ENCODE data around the gene IRF9.

Gene IRF9

GRCh38 chr14:24149302-24149969, 11.6 kb upstream of the IRF9 start:
- no peak for FAIRE-seq

DNA sequence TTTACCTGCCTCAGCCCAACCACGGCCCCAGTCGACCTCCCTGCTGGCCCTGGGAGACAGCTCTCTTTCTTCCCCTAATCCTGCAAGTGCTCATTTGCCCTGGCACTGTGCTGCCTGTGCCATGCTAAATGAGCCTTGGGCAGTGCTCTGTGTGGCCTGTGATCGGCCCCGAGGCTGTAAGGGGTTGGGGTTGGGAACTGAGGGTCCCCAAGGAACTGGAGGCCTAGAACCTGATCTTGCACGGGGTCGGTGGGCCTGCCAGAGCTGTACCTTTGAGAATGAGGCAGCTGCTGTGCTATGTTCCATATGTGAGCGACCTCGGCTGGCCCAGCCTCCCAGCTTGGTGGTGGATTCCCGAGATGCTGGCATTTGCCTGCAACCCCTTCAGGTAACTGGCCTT, 11.0 kb upstream of the IRF9 start:
- no peak for FAIRE-seq

DNA sequence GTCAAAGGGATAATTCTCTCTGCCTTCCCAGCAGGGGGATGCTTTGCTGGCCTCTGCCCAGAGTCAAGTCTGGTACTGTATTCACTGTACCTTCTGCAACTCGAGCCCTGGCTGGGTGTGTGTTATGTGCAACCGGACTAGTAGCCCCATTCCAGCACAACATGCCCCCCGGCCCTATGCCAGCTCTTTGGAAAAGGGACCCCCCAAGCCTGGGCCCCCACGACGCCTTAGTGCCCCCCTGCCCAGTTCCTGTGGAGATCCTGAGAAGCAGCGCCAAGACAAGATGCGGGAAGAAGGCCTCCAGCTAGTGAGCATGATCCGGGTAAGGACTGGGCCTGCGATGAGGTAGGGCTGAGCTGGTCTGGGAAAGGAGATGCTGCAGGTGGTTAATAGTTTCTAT, 10.5 kb upstream of the IRF9 start:
- no peak for FAIRE-seq

- FAIRE-seq = no peak
Measured at GRCh38 chr14:24150993-24151392, 10.1 kb upstream of the IRF9 start.

DNA sequence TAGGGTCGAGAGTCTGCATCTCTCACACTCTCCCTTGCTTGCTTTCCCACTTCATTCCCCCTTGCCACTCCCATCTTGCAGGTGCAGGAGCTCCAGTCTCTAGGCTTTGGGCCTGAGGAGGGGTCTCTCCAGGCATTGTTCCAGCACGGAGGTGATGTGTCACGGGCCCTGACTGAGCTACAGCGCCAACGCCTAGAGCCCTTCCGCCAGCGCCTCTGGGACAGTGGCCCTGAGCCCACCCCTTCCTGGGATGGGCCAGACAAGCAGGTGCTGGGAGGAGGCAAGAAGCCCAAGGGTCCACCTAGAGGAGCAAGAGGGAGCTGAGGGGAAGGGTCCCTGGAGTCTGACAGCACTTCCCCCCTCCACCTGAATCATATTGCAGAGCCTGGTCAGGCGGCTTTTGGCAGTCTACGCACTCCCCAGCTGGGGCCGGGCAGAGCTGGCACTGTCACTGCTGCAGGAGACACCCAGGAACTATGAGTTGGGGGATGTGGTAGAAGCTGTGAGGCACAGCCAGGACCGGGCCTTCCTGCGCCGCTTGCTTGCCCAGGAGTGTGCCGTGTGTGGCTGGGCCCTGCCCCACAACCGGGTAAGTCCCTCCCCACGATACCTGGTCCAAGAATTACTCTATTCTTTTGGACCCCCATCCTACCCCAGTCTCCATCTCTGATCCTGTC, 9.5 kb upstream of the IRF9 start:
- no peak for FAIRE-seq

GRCh38 chr14:24155100-24155499, 6.0 kb upstream of the IRF9 start:
- FAIRE-seq = no peak

- FAIRE-seq = no peak
Measured at GRCh38 chr14:24156840-24157239, 4.2 kb upstream of the IRF9 start.

- FAIRE-seq = no peak
Measured at GRCh38 chr14:24157331-24157730, 3.7 kb upstream of the IRF9 start.

GRCh38 chr14:24159777-24160498, 1.1 kb upstream of the IRF9 start:
- FAIRE-seq = no peak

- FAIRE-seq = no peak
Measured at GRCh38 chr14:24160499-24160849, 591 bp upstream of the IRF9 start.

DNA sequence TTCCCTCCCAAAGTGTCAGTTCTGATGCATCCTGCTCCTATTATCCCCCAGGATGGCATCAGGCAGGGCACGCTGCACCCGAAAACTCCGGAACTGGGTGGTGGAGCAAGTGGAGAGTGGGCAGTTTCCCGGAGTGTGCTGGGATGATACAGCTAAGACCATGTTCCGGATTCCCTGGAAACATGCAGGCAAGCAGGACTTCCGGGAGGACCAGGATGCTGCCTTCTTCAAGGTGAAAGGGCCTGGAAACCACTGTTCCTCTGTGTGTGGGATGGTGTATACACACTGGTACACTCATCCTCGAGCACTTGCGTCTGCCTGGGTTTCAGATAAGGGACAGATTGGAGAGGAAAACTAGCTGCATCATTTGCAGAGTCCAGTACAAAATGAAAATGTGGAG, 1.0 kb downstream of the IRF9 start:
- FAIRE-seq = no peak

DNA sequence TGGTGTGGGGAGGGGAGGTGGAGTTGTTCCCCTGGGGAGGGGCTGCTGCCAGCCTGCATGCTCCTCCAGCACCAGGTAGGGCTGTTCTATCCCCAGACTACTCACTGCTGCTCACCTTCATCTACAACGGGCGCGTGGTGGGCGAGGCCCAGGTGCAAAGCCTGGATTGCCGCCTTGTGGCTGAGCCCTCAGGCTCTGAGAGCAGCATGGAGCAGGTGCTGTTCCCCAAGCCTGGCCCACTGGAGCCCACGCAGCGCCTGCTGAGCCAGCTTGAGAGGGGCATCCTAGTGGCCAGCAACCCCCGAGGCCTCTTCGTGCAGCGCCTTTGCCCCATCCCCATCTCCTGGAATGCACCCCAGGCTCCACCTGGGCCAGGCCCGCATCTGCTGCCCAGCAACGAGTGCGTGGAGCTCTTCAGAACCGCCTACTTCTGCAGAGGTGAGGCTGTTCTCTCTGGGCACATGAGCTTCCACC, 3.5 kb downstream of the IRF9 start:
- FAIRE-seq = no peak

DNA sequence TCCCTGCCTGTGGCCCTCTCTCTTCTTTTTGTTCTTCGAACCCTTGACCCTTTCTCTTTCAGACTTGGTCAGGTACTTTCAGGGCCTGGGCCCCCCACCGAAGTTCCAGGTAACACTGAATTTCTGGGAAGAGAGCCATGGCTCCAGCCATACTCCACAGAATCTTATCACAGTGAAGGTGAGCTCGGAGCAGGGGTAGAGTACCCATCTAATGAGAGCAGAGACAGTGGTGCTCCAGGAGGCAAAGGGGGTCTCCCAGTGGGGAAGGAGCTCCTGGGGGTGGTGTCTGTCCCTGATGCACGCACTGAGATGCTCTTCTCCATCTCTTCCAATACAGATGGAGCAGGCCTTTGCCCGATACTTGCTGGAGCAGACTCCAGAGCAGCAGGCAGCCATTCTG, 4.7 kb downstream of the IRF9 start:
- no peak for FAIRE-seq

- no peak for FAIRE-seq
Measured at GRCh38 chr14:24167469-24168114, 6.5 kb downstream of the IRF9 start.

- no peak for FAIRE-seq
Measured at GRCh38 chr14:24171422-24172260, 10.6 kb downstream of the IRF9 start, which contains the start of gene REC8. TSS of gene REC8 (plus strand) at chr14:24172080. CDS start at chr14:24172553, 473 bp downstream.

- FAIRE-seq = no peak
Measured at GRCh38 chr14:24172261-24172860, 11.3 kb downstream of the IRF9 start.

DNA sequence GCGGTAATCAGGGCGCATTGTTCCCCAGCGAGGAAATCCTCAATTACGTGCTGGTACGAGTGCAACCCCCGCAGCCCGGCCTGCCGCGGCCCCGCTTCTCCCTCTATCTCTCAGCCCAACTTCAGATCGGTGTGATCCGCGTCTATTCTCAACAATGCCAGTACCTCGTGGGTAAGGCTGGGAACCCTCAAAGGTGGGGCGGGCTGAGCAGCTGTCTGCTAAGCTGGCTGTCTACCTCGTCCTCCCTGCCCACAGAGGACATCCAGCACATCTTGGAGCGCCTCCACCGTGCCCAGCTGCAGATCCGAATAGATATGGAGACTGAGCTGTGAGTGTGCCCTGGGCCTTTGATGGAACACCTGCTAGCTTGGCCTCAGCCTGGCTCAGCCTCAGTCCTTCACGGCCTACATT, 11.8 kb downstream of the IRF9 start:
- FAIRE-seq = no peak

DNA sequence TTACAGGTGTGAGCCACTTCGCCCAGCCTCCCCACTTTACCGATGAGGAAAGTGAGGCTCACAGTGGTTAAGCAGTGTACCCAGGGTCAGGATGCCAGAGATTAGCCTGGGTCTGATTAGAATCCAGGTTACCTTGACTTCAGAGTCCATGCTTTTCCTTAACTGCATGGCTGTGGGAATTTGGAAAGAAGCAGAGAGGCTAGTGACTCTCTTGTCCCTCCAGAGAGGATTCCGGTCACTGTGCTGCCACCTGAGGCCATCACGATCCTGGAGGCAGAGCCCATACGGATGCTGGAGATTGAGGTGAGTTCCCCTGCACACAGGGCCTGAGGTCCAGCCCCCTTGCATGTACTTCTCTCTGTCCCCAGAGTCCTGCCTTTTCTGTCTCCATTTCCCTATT, 15.5 kb downstream of the IRF9 start:
- no peak for FAIRE-seq

GRCh38 chr14:24177041-24177825, 16.2 kb downstream of the IRF9 start:
- no peak for FAIRE-seq

DNA sequence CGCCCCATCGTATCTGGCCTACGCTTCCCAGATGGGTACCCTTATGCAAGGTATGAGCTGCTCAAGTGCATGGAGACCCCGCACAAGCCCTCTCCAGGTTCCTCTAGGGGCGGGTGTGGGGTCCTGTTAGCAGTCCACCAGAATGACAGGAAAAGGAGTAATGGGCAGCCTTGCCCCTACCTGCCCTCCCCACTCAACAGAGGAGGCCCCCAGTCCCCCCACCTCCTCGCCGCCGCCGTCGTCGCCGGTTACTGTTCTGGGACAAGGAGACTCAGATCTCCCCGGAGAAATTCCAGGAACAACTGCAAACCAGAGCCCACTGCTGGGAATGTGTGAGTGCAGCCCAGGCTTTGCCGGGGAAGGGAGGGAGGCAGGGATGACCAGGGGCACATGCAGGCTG, 16.8 kb downstream of the IRF9 start:
- FAIRE-seq = no peak
